ENCODE results near the gene NCK2. TPM values are rescaled to one million over a fixed set of nuclear protein-coding genes. Genes with fewer than 3 reads are reported as not detected.
"Not testable (repeated sequence)": the region's sequence is repeated elsewhere in the genome, so short reads cannot be mapped to it uniquely, and the experiment has no call there.

The NCK2 gene
- total RNA-seq, 2 donors from 2014 or later = 31.7 to 39.3 TPM

- H3K4me3 ChIP-seq = no peak overlapping the region
- H3K36me3 ChIP-seq = peaks cover 20% of the 10 kb centered on the region
- H3K27me3 ChIP-seq = no peaks in the 10 kb centered on the region
- peaks cover 0 to 24% of the 10 kb centered on the region in 2 donors for H3K4me1 ChIP-seq
- DNase-seq (ENCODE audit: low spot score) = no peak
- H3K9me3 ChIP-seq = no peaks in the 10 kb centered on the region
- TF ChIP-seq CTCF (IDR thresholded peaks at IDR 0.05) = no peak
- H3K27ac ChIP-seq = no peak overlapping the region
Measured at GRCh38 chr2:105890856-105891255, 146.1 kb downstream of the NCK2 start.

GRCh38 chr2:105893011-105893995, 148.6 kb downstream of the NCK2 start:
- no peak for TF ChIP-seq CTCF (IDR thresholded peaks at IDR 0.05)
- DNase-seq (ENCODE audit: low spot score) = no peak

GRCh38 chr2:105894327-105894944, 149.7 kb downstream of the NCK2 start:
- Histone ChIP-seq H3K4me3 (no peak overlapping the region), H3K4me1 (no peaks in the 10 kb centered on the region), H3K36me3 (peaks cover 20% of the 10 kb centered on the region), H3K27ac (no peak overlapping the region), H3K9me3 (no peaks in the 10 kb centered on the region), H3K27me3 (no peaks in the 10 kb centered on the region)
- no peak for DNase-seq (ENCODE audit: low spot score)
- no peak for TF ChIP-seq CTCF (IDR thresholded peaks at IDR 0.05)

More at GRCh38 chr2:105893011-105893995, 148.6 kb downstream of the NCK2 start:
- Histone ChIP-seq H3K27me3 (no peaks in the 10 kb centered on the region), H3K9me3 (no peaks in the 10 kb centered on the region), H3K36me3 (peaks cover 20% of the 10 kb centered on the region), H3K4me1 (no peaks in the 10 kb centered on the region), H3K4me3 (no peak overlapping the region), H3K27ac (no peak overlapping the region)

- Histone ChIP-seq H3K4me3 (no peak overlapping the region), H3K27me3 (no peaks in the 10 kb centered on the region), H3K36me3 (peaks cover 20% of the 10 kb centered on the region), H3K9me3 (no peaks in the 10 kb centered on the region), H3K27ac (no peak overlapping the region), H3K4me1 (no peaks in the 10 kb centered on the region)
- no peak for DNase-seq (ENCODE audit: low spot score)
- TF ChIP-seq CTCF (IDR thresholded peaks at IDR 0.05) = no peak
Measured at GRCh38 chr2:105895990-105896764, 151.5 kb downstream of the NCK2 start.

GRCh38 chr2:105896765-105897163, 152.1 kb downstream of the NCK2 start:
- TF ChIP-seq CTCF (IDR thresholded peaks at IDR 0.05) = no peak
- Histone ChIP-seq H3K36me3 (peaks cover 20% of the 10 kb centered on the region), H3K9me3 (no peaks in the 10 kb centered on the region), H3K27ac (no peak overlapping the region), H3K4me1 (no peaks in the 10 kb centered on the region), H3K4me3 (no peak overlapping the region), H3K27me3 (no peaks in the 10 kb centered on the region)
- DNase-seq (ENCODE audit: low spot score) = no peak

- not testable (repeated sequence) for H3K4me3 ChIP-seq, H3K4me1 ChIP-seq
- peaks cover 20% of the 10 kb centered on the region for H3K36me3 ChIP-seq
Measured at GRCh38 chr2:105897694-105898093, 153.0 kb downstream of the NCK2 start.

More at GRCh38 chr2:105897694-105898093, 153.0 kb downstream of the NCK2 start:
- DNase-seq (ENCODE audit: low spot score); H3K27me3 ChIP-seq; H3K9me3 ChIP-seq; H3K27ac ChIP-seq: not testable (repeated sequence)
